ENCODE results near the gene RB1. TPM values are rescaled to one million over a fixed set of nuclear protein-coding genes. Genes with fewer than 3 reads are reported as not detected.
"Not testable (repeated sequence)": the region's sequence is repeated elsewhere in the genome, so short reads cannot be mapped to it uniquely, and the experiment has no call there.

The RB1 gene
- total RNA-seq, 1 donor from 2014 or later, result 36.2 TPM

GRCh38 chr13:48424212-48424611 lies 120.7 kb downstream of the RB1 start:
- peaks cover 3% of the 10 kb centered on the region for H3K9me3 Mint-ChIP-seq (ENCODE audit: unreplicated experiment)
- H3K27ac Mint-ChIP-seq (ENCODE audit: unreplicated experiment), result no peak overlapping the region
- H3K36me3 Mint-ChIP-seq (ENCODE audit: low read depth, unreplicated experiment), result peaks cover 27% of the 10 kb centered on the region
- peaks cover 8% of the 10 kb centered on the region for H3K4me1 Mint-ChIP-seq (ENCODE audit: unreplicated experiment)
- TF ChIP-seq CTCF (IDR thresholded peaks at IDR 0.05; ENCODE audit: unreplicated experiment), result no peak
- H3K27me3 Mint-ChIP-seq (ENCODE audit: unreplicated experiment), result no peaks in the 10 kb centered on the region
- no peak for DNase-seq (ENCODE audit: low spot score)
- no peak overlapping the region for H3K4me3 Mint-ChIP-seq (ENCODE audit: unreplicated experiment)

DNA sequence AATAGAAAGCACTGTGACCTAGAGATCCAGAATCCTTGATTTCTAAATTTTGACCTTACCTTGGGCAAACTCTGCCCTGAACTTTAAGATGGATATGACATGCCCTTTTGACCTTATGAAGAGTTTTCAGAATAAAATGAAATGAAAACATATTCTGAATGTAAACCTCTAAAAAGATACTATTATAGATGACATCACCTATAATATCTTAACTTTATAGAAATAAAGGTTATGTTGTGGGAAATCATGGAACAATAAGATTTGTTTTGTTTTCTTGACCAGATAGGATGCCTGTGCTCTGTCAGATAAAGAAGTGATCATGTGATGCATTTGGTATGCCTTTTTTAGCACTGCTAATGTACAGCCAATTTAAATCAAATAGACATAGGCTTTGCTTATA lies 122.5 kb downstream of the RB1 start:
- peaks cover 13% of the 10 kb centered on the region for H3K36me3 Mint-ChIP-seq (ENCODE audit: low read depth, unreplicated experiment)
- DNase-seq (ENCODE audit: low spot score), result no peak
- TF ChIP-seq CTCF (IDR thresholded peaks at IDR 0.05; ENCODE audit: unreplicated experiment), result no peak
- H3K4me1 Mint-ChIP-seq (ENCODE audit: unreplicated experiment), result peaks cover 8% of the 10 kb centered on the region
- peaks cover 3% of the 10 kb centered on the region for H3K9me3 Mint-ChIP-seq (ENCODE audit: unreplicated experiment)
- H3K27ac Mint-ChIP-seq (ENCODE audit: unreplicated experiment), result no peak overlapping the region
- no peaks in the 10 kb centered on the region for H3K27me3 Mint-ChIP-seq (ENCODE audit: unreplicated experiment)
- no peak overlapping the region for H3K4me3 Mint-ChIP-seq (ENCODE audit: unreplicated experiment)

DNA sequence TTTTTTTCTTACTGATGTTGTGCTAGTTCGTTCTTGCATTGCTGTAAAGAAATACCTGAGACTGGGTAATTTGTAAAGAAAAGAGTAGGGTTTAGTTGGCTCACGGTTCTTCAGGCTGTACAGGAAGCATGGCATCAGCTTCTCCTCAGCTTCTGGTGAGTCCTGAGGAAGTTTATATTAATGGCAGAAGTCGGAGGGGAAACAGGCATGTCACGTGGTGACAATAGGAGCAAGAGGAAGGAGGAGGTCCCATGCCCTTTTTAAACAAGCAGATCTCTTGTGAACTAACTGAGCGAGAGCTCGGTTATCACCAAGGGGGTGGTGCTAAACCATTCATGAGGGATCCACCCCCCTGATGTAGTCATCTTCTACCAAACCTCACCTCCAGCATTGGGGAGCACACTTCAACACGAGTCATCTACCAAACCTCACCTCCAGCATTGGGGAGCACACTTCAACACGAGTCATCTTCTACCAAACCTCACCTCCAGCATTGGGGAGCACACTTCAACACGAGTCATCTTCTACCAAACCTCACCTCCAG lies 123.3 kb downstream of the RB1 start:
- H3K27ac Mint-ChIP-seq (ENCODE audit: unreplicated experiment), result peak overlapping the region; percentile 59
- H3K9me3 Mint-ChIP-seq (ENCODE audit: unreplicated experiment); H3K27me3 Mint-ChIP-seq (ENCODE audit: unreplicated experiment); DNase-seq (ENCODE audit: low spot score): not testable (repeated sequence)
- peak overlapping the region; percentile 79 for H3K4me3 Mint-ChIP-seq (ENCODE audit: unreplicated experiment)
- peaks cover 10% of the 10 kb centered on the region for H3K4me1 Mint-ChIP-seq (ENCODE audit: unreplicated experiment)
- H3K36me3 Mint-ChIP-seq (ENCODE audit: low read depth, unreplicated experiment), result peaks cover 13% of the 10 kb centered on the region

GRCh38 chr13:48429036-48429435 lies 125.5 kb downstream of the RB1 start:
- TF ChIP-seq CTCF (IDR thresholded peaks at IDR 0.05; ENCODE audit: unreplicated experiment), result no peak
- Mint-ChIP-seq H3K36me3 (ENCODE audit: low read depth, unreplicated experiment) (peaks cover 6% of the 10 kb centered on the region), H3K4me1 (ENCODE audit: unreplicated experiment) (peaks cover 17% of the 10 kb centered on the region), H3K27ac (ENCODE audit: unreplicated experiment) (no peak overlapping the region), H3K9me3 (ENCODE audit: unreplicated experiment) (peaks cover 3% of the 10 kb centered on the region), H3K27me3 (ENCODE audit: unreplicated experiment) (no peaks in the 10 kb centered on the region), H3K4me3 (ENCODE audit: unreplicated experiment) (no peak overlapping the region)
- DNase-seq (ENCODE audit: low spot score), result no peak

GRCh38 chr13:48429886-48430285 lies 126.3 kb downstream of the RB1 start:
- Mint-ChIP-seq H3K27ac (ENCODE audit: unreplicated experiment) (no peak overlapping the region), H3K9me3 (ENCODE audit: unreplicated experiment) (peaks cover 3% of the 10 kb centered on the region), H3K4me1 (ENCODE audit: unreplicated experiment) (peaks cover 17% of the 10 kb centered on the region), H3K36me3 (ENCODE audit: low read depth, unreplicated experiment) (peaks cover 6% of the 10 kb centered on the region), H3K27me3 (ENCODE audit: unreplicated experiment) (no peaks in the 10 kb centered on the region), H3K4me3 (ENCODE audit: unreplicated experiment) (no peak overlapping the region)
- no peak for TF ChIP-seq CTCF (IDR thresholded peaks at IDR 0.05; ENCODE audit: unreplicated experiment)
- no peak for DNase-seq (ENCODE audit: low spot score)

All from endothelial cell (in vitro differentiated cells).